T follicular helper cell (primary cell): ENCODE measurements around the gene CKB.

ENCODE experiments used
- DNase-seq: peaks from one replicate; pipeline ENCODE4 v3.0.0-alpha.2; 2020; ENCODE audit warnings: low read depth

CKB gene

DNA sequence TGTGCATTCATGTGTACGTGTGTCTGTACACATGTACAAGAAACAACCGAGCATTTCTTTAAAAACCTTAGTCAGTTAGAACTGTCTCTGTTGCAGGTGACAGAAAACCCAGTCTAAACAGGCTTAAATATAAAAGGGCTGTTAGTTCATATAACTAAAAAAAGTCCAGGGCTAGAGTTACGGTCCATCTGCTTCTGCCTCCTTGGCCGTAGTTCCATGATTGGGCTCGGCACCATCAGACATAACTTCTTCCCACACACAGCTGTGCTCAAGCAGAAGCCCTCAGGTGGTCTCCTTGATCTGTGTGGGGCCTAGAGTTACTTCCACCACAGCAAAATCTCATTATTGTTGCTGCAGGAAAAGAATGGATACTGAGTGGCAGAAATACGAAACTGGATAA, 34.6 kb downstream of the CKB start:
- no peak for DNase-seq

- DNase-seq: no peak
Measured at GRCh38 chr14:103485504-103485903, 37.1 kb downstream of the CKB start.

DNA sequence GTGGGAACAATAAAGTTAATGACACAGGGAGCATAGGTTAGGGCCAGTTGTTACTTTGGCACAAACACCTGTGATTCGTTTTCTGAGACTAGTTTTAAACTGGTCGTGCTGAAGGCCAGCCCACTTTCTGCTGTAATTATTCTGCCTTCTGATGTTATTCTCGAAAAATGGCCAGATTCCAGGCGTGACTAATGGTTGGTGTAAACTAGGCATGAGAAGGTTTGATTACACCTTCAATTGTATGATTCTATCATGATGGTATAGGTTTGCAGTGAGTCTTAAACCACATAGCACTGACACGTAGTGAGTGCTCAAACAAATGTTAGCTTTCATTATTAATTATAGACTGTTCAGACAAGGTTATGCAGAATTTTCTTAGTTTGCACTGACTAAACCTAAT, 39.0 kb downstream of the CKB start:
- DNase-seq: no peak

GRCh38 chr14:103480595-103480994, 42.0 kb downstream of the CKB start:
- no peak for DNase-seq

GRCh38 chr14:103476631-103477030, 46.0 kb downstream of the CKB start:
- no peak for DNase-seq

GRCh38 chr14:103476065-103476464, 46.6 kb downstream of the CKB start:
- DNase-seq: no peak

DNA sequence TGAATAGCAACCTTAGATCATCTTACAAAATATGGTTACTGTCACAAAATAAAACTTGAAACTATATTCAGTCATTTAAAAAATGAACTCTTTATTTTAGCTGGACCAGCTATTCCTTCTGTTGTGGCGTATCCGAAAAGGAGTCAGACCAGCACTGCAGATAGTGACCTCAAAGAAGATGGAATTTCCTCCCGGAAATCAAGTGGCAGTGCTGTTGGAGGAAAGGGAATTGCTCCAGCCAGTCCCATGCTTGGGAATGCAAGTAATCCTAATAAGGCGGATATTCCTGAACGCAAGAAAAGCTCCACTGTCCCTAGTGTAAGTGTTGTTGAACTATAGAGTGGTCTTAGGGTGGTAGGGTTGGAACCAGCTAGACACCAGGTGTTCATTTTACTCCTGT, 47.7 kb downstream of the CKB start:
- no peak for DNase-seq

DNA sequence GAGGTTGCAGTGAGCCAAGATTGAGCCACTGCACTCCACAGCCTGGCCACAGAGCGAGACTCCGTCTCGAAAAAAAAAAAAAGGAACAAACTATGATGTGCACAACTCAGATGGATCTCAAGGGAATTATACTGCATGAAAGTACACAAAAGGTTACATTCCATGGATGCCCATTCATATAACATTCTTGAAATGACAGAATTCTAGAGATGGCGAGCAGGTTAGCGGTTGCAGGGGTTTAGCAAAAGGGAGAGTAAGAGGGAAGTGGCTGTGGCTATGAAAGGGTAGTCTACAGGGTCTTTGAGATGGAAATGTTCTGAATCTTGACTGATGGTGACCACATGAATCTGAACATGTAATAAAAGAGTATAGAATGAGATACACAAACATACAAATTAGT, 49.7 kb downstream of the CKB start:
- DNase-seq: no peak
